ENCODE data around the gene PSMA2.
A peak's percentile ranks its signal among the peaks of the same experiment; 100 is the strongest.

PSMA2 gene

GRCh38 chr7:42940985-42941847 lies 9.2 kb upstream of the PSMA2 start:
- peak; percentile 87 for DNase-seq (ENCODE audit: low spot score)

- DNase-seq (ENCODE audit: low spot score): no peak
Measured at GRCh38 chr7:42939457-42940240, 7.7 kb upstream of the PSMA2 start.

GRCh38 chr7:42935861-42936260 lies 3.9 kb upstream of the PSMA2 start:
- DNase-seq (ENCODE audit: low spot score): no peak

- no peak for DNase-seq (ENCODE audit: low spot score)
Measured at GRCh38 chr7:42934291-42934690, 2.3 kb upstream of the PSMA2 start.

GRCh38 chr7:42932811-42933591 lies 1.0 kb upstream of the PSMA2 start:
- no peak for DNase-seq (ENCODE audit: low spot score)

GRCh38 chr7:42931447-42931833 lies 534 bp downstream of the PSMA2 start:
- DNase-seq (ENCODE audit: low spot score): no peak

GRCh38 chr7:42930889-42931288 lies 1.1 kb downstream of the PSMA2 start:
- no peak for DNase-seq (ENCODE audit: low spot score)

- no peak for DNase-seq (ENCODE audit: low spot score)
Measured at GRCh38 chr7:42929449-42929848, 2.5 kb downstream of the PSMA2 start.

- DNase-seq (ENCODE audit: low spot score): no peak
Measured at GRCh38 chr7:42928754-42929153, 3.2 kb downstream of the PSMA2 start.

GRCh38 chr7:42926204-42926603 lies 5.8 kb downstream of the PSMA2 start:
- no peak for DNase-seq (ENCODE audit: low spot score)

GRCh38 chr7:42925630-42926029 lies 6.3 kb downstream of the PSMA2 start:
- no peak for DNase-seq (ENCODE audit: low spot score)

- DNase-seq (ENCODE audit: low spot score): no peak
Measured at GRCh38 chr7:42924223-42924838, 7.6 kb downstream of the PSMA2 start.

GRCh38 chr7:42922017-42922753 lies 9.8 kb downstream of the PSMA2 start:
- no peak for DNase-seq (ENCODE audit: low spot score)

GRCh38 chr7:42915356-42915755 lies 16.6 kb downstream of the PSMA2 start:
- DNase-seq (ENCODE audit: low spot score): no peak

- DNase-seq (ENCODE audit: low spot score): no peak
Measured at GRCh38 chr7:42914421-42915045, 17.4 kb downstream of the PSMA2 start.

GRCh38 chr7:42914009-42914408 lies 18.0 kb downstream of the PSMA2 start:
- no peak for DNase-seq (ENCODE audit: low spot score)

GRCh38 chr7:42913591-42913990 lies 18.4 kb downstream of the PSMA2 start:
- no peak for DNase-seq (ENCODE audit: low spot score)

- DNase-seq (ENCODE audit: low spot score): peak; percentile 98
Measured at GRCh38 chr7:42911454-42912447, 20.2 kb downstream of the PSMA2 start, which contains the start of gene C7orf25. Gene C7orf25 (minus strand): TSS chr7:42912070. CDS start chr7:42910900, 1,170 bp downstream.

GRCh38 chr7:42910306-42910705 lies 21.7 kb downstream of the PSMA2 start:
- DNase-seq (ENCODE audit: low spot score): no peak
